Left lung (tissue), 10 donors: ENCODE measurements around the gene TMBIM4. TPM values are rescaled to one million over a fixed set of nuclear protein-coding genes. Genes with fewer than 3 reads are reported as not detected.

Experiments used
- ATAC-seq: fragments of 200-7000 bp; cut with Tn5 transposase; one replicate; pipeline ENCODE4 v1.9.1; 2020; ENCODE audit warnings: moderate library complexity
- DNase-seq, 4 donors: peaks; one replicate each; pipeline ENCODE4 v3.0.0-alpha.2; 2013 to 2020
- H3K27ac ChIP-seq, 2 donors: fragments of 200-600 bp; sonication (generic) in 1 of 2; one replicate each; pipeline versions ENCODE4 v1.5.0 to v1.8.0; 2020 to 2021
- H3K27me3 ChIP-seq, 2 donors: fragments of 200-600 bp; sonication (generic) in 1 of 2; one replicate each; pipeline versions ENCODE4 v1.5.0 to v1.8.0; 2020 to 2021
- H3K36me3 ChIP-seq, 2 donors: fragments of 200-600 bp; sonication (generic) in 1 of 2; one replicate each; pipeline versions ENCODE4 v1.5.0 to v1.8.0; 2020 to 2021
- H3K4me1 ChIP-seq, 2 donors: fragments of 200-600 bp; one replicate each; pipeline ENCODE4 v1.8.0; 2021
- H3K4me3 ChIP-seq, 2 donors: fragments of 200-600 bp; sonication (generic) in 1 of 2; one replicate each; pipeline versions ENCODE4 v1.5.0 to v1.8.0; 2020 to 2021; ENCODE audit warnings: mild to moderate bottlenecking in 1 of 2
- H3K9me3 ChIP-seq, 2 donors: fragments of 200-600 bp; sonication (generic) in 1 of 2; one replicate each; pipeline versions ENCODE4 v1.5.0 to v1.8.0; 2020 to 2021
- CTCF ChIP-seq, 2 donors: fragments of 200-600 bp; sonication (generic) in 1 of 2; IDR thresholded peaks; one replicate each; pipeline versions ENCODE4 v1.5.0 to v1.8.0; 2021; ENCODE audit warnings: antibody characterized with exemption in 2 of 2
- intact Hi-C, 2 donors: fragments of 100-400 bp; cut with DNase I; formaldehyde crosslinking; loops; one replicate each; pipeline versions ENCODE4 v1.11.2 to v1.14.2; 2022
- polyA plus RNA-seq, 6 donors: library from polyadenylated mRNA; unstranded; fragments of 120-200 nt; gene quantifications; one replicate each; pipeline ENCODE4 v1.2.1, GENCODE V29; 2013; ENCODE audit not compliant: insufficient read length in 6 of 6
- total RNA-seq, 2 donors: library from RNA; stranded (reverse); fragmentation: NEBNext Ultra II Directional; extraction: Animal tissue kit (Norgen Biotek cat#: 25700); gene quantifications; one replicate each; pipeline ENCODE4 v1.2.1, GENCODE V29; 2021
- donor health status: DM: no; HTN: yes; CAD: no.
- donor health status: DM: no; HTN: no; CAD: no.

TMBIM4 gene
- total and polyA plus RNA-seq, 8 donors, result 106 to 152 (median 117) TPM

GRCh38 chr12:66154776-66155175, 15.0 kb downstream of the TMBIM4 start:
- H3K36me3 ChIP-seq, result peaks cover 0 to 22% of the 10 kb centered on the region in 2 donors
- intact Hi-C loops, result no loop called here
- H3K4me1 ChIP-seq, result peaks cover 0 to 53% of the 10 kb centered on the region in 2 donors
- ATAC-seq (peak; percentile 26), DNase-seq (no peak)
- H3K9me3 ChIP-seq, result no peaks in the 10 kb centered on the region
- no peak for TF ChIP-seq CTCF (IDR thresholded peaks at IDR 0.05)
- no peaks in the 10 kb centered on the region for H3K27me3 ChIP-seq
- H3K27ac ChIP-seq, result no peak overlapping the region
- H3K4me3 ChIP-seq, result no peak overlapping the region

- H3K27me3 ChIP-seq, result no peaks in the 10 kb centered on the region
- no peak for TF ChIP-seq CTCF (IDR thresholded peaks at IDR 0.05)
- intact Hi-C loops, result no loop called here
- H3K36me3 ChIP-seq, result peaks cover 0 to 19% of the 10 kb centered on the region in 2 donors
- H3K4me3 ChIP-seq, result no peak overlapping the region
- ATAC-seq (no peak), DNase-seq (no peak)
- no peaks in the 10 kb centered on the region for H3K9me3 ChIP-seq
- peaks cover 0 to 49% of the 10 kb centered on the region in 2 donors for H3K4me1 ChIP-seq
- H3K27ac ChIP-seq, result peak overlapping the region; percentile 7 to 41
Measured at GRCh38 chr12:66152732-66153131, 17.1 kb downstream of the TMBIM4 start.

- DNase-seq, result peak in 1 of 4 donors; percentile 66
- peak; percentile 18 to 48 for TF ChIP-seq CTCF (IDR thresholded peaks at IDR 0.05)
- no peaks in the 10 kb centered on the region for H3K9me3 ChIP-seq
- H3K4me1 ChIP-seq, result peaks cover 1 to 59% of the 10 kb centered on the region in 2 donors
- peaks cover 0 to 19% of the 10 kb centered on the region in 2 donors for H3K36me3 ChIP-seq
- H3K27ac ChIP-seq, result peak overlapping the region in 1 of 2 donors; percentile 76
- intact Hi-C loops, result no loop called here
- H3K27me3 ChIP-seq, result no peaks in the 10 kb centered on the region
- H3K4me3 ChIP-seq, result no peak overlapping the region
- peak; percentile 48 for ATAC-seq
Measured at GRCh38 chr12:66149702-66150398, 19.9 kb downstream of the TMBIM4 start.

GRCh38 chr12:66144791-66145754, 24.7 kb downstream of the TMBIM4 start:
- intact Hi-C loops, result no loop called here
- peaks cover 6 to 54% of the 10 kb centered on the region in 2 donors for H3K4me1 ChIP-seq
- peak; percentile 45 to 69 for TF ChIP-seq CTCF (IDR thresholded peaks at IDR 0.05)
- DNase-seq (peak in 2 of 4 donors; percentile 63 to 86), ATAC-seq (peak; percentile 98)
- peaks cover 0 to 43% of the 10 kb centered on the region in 2 donors for H3K36me3 ChIP-seq
- H3K4me3 ChIP-seq, result peak overlapping the region in 1 of 2 donors; percentile 5
- H3K27ac ChIP-seq, result peak overlapping the region; percentile 67 to 86
- peaks cover 5 to 20% of the 10 kb centered on the region in 2 donors for H3K9me3 ChIP-seq
- H3K27me3 ChIP-seq, result no peaks in the 10 kb centered on the region

GRCh38 chr12:66143868-66144267, 25.9 kb downstream of the TMBIM4 start:
- TF ChIP-seq CTCF (IDR thresholded peaks at IDR 0.05), result no peak
- H3K27me3 ChIP-seq, result no peaks in the 10 kb centered on the region
- ATAC-seq, result no peak
- peaks cover 6 to 44% of the 10 kb centered on the region in 2 donors for H3K4me1 ChIP-seq
- intact Hi-C loops, result no loop called here
- no peak for DNase-seq
- peaks cover 5 to 20% of the 10 kb centered on the region in 2 donors for H3K9me3 ChIP-seq
- no peak overlapping the region for H3K4me3 ChIP-seq
- H3K27ac ChIP-seq, result peak overlapping the region in 1 of 2 donors; percentile 86
- H3K36me3 ChIP-seq, result peaks cover 0 to 52% of the 10 kb centered on the region in 2 donors
